ENCODE data around the gene MAP2K3.
"Not testable (repeated sequence)": the region's sequence is repeated elsewhere in the genome, so short reads cannot be mapped to it uniquely, and the experiment has no call there.

The MAP2K3 gene

DNA sequence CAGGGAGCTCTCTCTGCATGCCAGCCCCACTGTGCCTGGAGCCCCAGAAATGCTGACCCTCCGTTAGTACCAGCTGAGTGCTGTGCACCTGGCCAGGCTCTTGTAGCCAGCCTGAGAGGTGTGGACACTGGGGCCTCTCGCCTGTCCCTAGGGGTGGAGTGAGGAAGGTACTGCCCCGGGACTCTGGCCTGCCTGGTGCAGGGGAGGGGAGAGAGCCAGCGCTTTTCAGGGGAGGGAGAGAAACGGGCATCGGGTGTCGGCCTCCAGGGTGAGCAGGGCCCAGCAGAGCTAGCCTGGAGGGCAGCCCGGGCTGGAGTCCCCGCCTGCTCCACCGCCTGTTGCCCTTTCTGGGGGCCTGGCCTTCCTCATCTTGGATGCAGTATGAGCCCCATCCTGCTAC lies 13.1 kb downstream of the MAP2K3 start:
- no peak for DNase-seq

DNA sequence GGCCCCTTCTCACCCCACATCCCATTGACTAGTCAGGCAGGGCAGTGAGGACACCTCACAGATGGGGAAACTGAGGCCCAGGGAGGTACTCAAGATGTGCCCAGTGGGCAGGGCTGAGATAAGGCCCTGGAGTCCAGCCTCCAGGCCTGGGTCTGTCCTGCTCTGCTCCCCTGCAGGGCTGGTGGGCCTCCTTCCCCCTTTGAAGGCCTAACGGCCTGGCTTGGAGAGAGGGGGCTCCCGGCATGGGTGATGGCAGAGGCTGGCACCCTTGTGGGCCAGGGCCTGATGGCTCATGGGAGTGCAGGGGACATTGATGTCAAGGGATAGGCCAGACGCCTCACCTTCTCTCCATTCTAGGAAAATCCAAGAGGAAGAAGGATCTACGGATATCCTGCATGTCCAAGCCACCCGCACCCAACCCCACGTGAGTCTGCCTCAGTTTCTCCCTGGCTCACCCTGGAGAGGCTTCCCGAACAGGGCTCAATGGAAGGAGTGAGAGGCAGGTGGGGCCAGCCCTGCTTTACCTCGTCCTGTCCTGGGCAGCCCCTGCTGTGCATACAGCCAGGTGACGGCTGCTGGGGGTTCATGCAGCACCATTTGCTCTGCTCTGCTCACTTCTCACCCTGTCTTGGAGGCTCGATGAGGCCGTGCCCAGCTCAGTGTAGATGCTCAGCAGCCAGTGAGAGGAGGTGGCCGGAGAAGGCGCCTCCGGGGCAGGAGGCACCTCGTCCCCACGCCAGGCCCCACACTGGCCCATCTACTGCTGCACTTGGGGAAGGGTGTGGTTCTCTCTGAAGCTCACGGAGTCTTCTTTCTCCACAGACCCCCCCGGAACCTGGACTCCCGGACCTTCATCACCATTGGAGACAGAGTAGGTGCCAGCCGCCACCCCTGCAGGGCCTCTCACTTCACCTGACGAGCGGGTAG lies 13.8 kb downstream of the MAP2K3 start:
- DNase-seq, result no peak

- no peak for DNase-seq
Measured at GRCh38 chr17:21298983-21299519, 14.5 kb downstream of the MAP2K3 start.

DNA sequence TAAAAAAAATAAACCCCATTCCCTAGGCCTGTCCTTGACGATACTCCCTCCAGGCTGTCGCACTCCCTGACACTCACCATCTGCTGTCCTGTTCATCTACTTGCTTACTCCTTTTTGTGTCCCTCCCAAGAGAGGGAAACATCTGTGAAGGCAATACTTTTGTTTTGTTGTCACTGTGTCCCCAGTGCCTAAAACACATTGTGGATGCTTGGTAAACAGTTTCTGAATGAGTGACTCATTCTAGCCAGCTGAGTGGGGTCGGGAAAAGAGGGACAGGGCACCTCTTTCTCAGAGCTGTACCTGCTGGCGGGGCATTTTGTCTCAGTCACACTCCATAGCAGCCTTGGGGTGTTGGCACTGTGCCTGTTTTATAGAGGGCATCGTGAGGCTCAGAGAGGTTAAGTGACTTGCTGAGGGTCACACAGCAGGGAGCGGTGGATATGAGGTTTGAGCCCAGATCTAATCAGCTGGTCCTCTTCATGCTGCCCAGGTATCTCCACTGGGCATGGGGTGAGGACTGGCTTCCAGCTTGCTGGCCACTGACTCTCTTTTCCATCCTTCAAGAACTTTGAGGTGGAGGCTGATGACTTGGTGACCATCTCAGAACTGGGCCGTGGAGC lies 15.6 kb downstream of the MAP2K3 start:
- DNase-seq, result no peak

DNA sequence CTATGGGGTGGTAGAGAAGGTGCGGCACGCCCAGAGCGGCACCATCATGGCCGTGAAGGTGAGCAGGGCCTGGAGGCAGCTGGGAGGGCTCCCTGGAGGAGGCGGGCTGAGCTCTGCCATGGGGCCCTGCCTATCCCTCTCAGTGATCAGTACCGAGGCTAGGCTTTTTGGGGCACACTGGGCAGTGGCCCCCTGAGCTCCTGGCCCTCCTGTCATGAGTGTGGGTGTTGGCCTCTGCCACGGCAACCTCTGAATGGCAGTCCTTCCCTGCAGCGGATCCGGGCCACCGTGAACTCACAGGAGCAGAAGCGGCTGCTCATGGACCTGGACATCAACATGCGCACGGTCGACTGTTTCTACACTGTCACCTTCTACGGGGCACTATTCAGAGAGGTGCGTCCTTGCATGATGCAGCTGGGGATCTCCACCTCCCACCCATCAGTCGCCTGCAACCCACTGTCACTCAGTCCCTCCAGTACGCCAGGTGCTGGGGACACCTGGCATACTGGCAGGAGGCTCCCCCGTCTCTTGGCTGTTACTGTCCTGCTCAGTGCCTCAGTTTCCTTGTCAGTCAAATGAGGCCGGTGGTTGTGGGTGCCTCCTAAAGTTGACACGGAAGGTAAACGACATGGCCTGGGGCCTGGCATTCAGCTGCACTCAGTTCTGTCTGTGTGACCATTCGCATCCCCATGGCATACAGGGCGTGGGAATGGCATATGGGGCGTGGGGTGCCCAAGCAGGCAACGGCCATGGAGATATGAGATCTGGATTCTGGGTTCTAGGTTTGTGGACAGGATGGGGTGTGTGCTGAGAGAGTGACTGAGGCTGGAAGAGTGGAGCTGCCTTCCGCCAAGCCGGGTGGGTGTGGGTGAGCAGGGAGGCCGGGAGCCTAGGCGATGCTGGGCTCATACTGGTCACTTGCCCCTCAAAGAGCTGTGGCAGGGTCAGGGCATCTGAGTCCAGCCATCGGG lies 16.4 kb downstream of the MAP2K3 start:
- no peak for DNase-seq

- no peak for DNase-seq
Measured at GRCh38 chr17:21301593-21302550, 17.4 kb downstream of the MAP2K3 start.

GRCh38 chr17:21302711-21303425 lies 18.4 kb downstream of the MAP2K3 start:
- no peak for DNase-seq

DNA sequence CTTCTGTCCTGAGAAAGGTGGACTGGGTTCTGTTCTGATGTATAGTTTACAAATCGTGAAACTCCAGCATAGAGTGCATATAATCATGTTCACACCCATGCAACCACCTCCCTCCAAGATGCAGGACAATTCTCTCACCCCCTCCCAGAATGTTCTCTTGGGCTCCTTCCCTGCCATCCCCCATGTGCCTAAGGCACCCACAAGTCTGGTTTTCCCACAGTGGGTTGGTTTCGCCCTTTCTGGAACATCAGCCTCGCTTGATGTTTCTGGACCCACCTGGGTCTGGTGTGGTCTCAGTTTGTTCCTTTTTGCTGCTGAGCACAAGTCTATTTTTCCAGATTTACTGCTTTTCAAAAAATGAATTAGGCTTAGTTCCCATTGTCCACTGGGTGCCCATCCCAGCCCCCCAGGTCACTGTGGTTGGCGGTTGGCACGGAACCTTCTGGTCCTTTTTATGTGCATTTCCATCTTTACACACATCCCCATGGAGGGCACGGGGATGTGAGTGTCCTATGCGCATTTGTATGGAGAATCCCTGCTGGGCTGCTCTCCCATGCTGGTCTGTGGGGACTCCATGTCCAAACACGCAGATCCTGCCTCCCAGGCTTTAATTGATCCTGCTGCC lies 19.0 kb downstream of the MAP2K3 start:
- no peak for DNase-seq

- DNase-seq, result no peak
Measured at GRCh38 chr17:21304091-21304490, 19.6 kb downstream of the MAP2K3 start.

DNA sequence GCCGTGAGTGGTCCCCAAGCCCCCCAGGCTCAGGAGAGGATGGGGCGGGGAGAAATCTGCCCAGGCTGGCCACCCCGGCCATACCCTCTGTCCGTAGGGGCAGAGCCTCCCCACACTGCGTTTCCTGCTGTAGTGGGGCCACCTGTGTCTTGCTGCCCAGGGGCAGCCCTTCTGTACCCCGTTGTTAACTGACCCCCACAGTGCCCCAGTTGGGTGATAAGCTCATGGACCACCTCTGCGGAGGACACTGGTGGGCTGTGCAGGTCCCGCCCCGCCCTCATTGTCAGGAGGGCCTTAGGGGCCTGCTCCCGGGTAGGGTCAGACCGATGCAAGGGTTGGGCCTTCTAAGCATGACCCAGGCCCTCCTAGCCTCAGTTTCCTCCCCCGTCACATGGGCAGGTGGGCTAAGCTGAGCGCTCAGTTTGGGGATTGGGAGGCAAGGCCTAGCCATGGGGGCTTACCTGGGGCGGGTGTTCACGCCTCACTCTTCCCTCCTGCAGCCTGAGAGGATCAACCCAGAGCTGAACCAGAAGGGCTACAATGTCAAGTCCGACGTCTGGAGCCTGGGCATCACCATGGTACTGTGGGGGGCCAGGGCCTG lies 20.1 kb downstream of the MAP2K3 start:
- DNase-seq, result not testable (repeated sequence)

GRCh38 chr17:21305431-21306180 lies 21.1 kb downstream of the MAP2K3 start:
- not testable (repeated sequence) for DNase-seq

GRCh38 chr17:21306611-21307272 lies 22.2 kb downstream of the MAP2K3 start:
- not testable (repeated sequence) for DNase-seq

DNA sequence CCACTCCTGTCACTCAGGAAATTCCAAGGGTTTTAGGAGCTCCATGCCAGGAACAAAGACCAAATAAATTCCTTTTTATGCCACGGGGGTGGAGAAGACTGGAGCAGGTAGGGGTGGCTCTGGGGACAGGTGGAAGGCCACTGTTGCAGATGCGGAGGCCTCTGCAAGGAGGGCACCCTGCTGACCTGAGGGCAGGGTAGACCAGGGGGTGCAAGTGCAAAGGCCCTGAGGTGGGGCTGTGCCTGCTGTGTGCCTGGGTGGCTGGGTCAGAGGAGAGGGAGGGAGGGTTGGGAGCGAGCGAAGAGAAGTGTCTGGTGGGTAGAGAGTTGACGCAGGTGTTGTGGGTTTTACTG lies 22.7 kb downstream of the MAP2K3 start:
- not testable (repeated sequence) for DNase-seq

GRCh38 chr17:21308931-21309381 lies 24.4 kb downstream of the MAP2K3 start:
- not testable (repeated sequence) for DNase-seq

- not testable (repeated sequence) for DNase-seq
Measured at GRCh38 chr17:21310061-21310765, 25.7 kb downstream of the MAP2K3 start.

GRCh38 chr17:21310766-21311602 lies 26.5 kb downstream of the MAP2K3 start:
- not testable (repeated sequence) for DNase-seq

DNA sequence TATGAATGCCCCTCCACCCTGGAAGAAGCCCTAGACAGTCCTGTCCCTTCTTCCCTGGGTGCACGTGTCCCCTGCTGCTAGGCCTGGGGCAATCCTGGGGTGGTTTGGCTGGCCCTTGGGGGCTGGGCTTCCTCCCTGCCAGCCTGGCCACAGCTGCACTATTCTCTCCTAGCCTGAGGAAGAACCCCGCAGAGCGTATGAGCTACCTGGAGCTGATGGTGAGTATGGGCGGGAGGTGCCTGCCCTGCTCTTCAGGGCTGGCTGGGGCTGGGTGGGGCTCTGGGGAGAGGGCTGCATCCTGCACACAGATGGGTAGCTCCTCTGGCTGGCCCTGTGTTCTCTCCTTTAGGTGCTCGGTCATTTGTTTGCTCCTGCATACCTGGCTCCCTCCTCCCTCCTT lies 28.8 kb downstream of the MAP2K3 start:
- no peak for DNase-seq
